Brain microvascular endothelial cell (primary cell): ENCODE measurements around the gene SLC25A17.

Experiments used
- DNase-seq: peaks from one replicate; pipeline ENCODE4 v3.0.0-alpha.2; 2020
- H3K27ac ChIP-seq: fragments of 250-450 bp; sonication (Bioruptor Pico); 2 replicates; pipeline ENCODE4 v1.5.1; 2020; ENCODE audit warnings: mild to moderate bottlenecking, moderate library complexity
- H3K27me3 ChIP-seq: fragments of 250-450 bp; sonication (Bioruptor Pico); replicated peaks from 2 replicates; pipeline ENCODE4 v1.5.1; 2020; ENCODE audit warnings: mild to moderate bottlenecking
- H3K36me3 ChIP-seq: fragments of 250-450 bp; sonication (Bioruptor Pico); replicated peaks from 2 replicates; pipeline ENCODE4 v1.5.1; 2020; ENCODE audit warnings: mild to moderate bottlenecking
- H3K4me3 ChIP-seq: 2 replicates; pipeline ENCODE4 v1.5.1; 2011; ENCODE audit warnings: low read depth, mild to moderate bottlenecking, control low read depth, low read length, moderate library complexity
- in situ Hi-C: cut with HindIII; loops from 2 replicates; pipeline ENCODE4 v1.10.0; 2017; ENCODE audit warnings: low sequenced_read_pairs, low pct_ligation_motif_present
- TF ChIP-seq, protein P1 (sequence below): IDR thresholded peaks from 2 replicates; pipeline ENCODE4 v1.5.1; 2011; ENCODE audit warnings: low read depth, mild to moderate bottlenecking, moderate library complexity, low read length, control low read depth, inconsistent platforms; ENCODE audit errors: missing control alignments

SLC25A17 gene

GRCh38 chr22:40747361-40747760 is 71.8 kb downstream of the SLC25A17 start:
- in situ Hi-C loops, result no loop called here
- DNase-seq, result no peak
- H3K36me3 ChIP-seq, result no peaks in the 10 kb centered on the region
- peaks cover 2% of the 10 kb centered on the region for H3K27me3 ChIP-seq
- TF ChIP-seq, protein P1, sequence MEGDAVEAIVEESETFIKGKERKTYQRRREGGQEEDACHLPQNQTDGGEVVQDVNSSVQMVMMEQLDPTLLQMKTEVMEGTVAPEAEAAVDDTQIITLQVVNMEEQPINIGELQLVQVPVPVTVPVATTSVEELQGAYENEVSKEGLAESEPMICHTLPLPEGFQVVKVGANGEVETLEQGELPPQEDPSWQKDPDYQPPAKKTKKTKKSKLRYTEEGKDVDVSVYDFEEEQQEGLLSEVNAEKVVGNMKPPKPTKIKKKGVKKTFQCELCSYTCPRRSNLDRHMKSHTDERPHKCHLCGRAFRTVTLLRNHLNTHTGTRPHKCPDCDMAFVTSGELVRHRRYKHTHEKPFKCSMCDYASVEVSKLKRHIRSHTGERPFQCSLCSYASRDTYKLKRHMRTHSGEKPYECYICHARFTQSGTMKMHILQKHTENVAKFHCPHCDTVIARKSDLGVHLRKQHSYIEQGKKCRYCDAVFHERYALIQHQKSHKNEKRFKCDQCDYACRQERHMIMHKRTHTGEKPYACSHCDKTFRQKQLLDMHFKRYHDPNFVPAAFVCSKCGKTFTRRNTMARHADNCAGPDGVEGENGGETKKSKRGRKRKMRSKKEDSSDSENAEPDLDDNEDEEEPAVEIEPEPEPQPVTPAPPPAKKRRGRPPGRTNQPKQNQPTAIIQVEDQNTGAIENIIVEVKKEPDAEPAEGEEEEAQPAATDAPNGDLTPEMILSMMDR, result no peak
- H3K27ac ChIP-seq, result no peak overlapping the region
- no peak overlapping the region for H3K4me3 ChIP-seq

- H3K27ac ChIP-seq, result no peak overlapping the region
- H3K4me3 ChIP-seq, result no peak overlapping the region
- DNase-seq, result no peak
- in situ Hi-C loops, result no loop called here
- TF ChIP-seq, protein P1, result no peak
- H3K36me3 ChIP-seq, result no peaks in the 10 kb centered on the region
- peaks cover 2% of the 10 kb centered on the region for H3K27me3 ChIP-seq
Observed at GRCh38 chr22:40746428-40747220, 72.5 kb downstream of the SLC25A17 start.

GRCh38 chr22:40743768-40744167 is 75.4 kb downstream of the SLC25A17 start:
- DNase-seq, result no peak
- TF ChIP-seq, protein P1, result no peak
- in situ Hi-C loops, result no loop called here

GRCh38 chr22:40741116-40741515 is 78.0 kb downstream of the SLC25A17 start:
- DNase-seq, result no peak
- no peak overlapping the region for H3K27ac ChIP-seq
- TF ChIP-seq, protein P1, result no peak
- H3K4me3 ChIP-seq, result no peak overlapping the region
- in situ Hi-C loops, result no loop called here
- H3K36me3 ChIP-seq, result no peaks in the 10 kb centered on the region
- no peaks in the 10 kb centered on the region for H3K27me3 ChIP-seq

More at GRCh38 chr22:40743768-40744167, 75.4 kb downstream of the SLC25A17 start:
- Histone ChIP-seq H3K27me3 (peaks cover 2% of the 10 kb centered on the region), H3K27ac (no peak overlapping the region), H3K36me3 (no peaks in the 10 kb centered on the region), H3K4me3 (no peak overlapping the region)

- no peak for DNase-seq
- Histone ChIP-seq H3K36me3 (no peaks in the 10 kb centered on the region), H3K27ac (no peak overlapping the region), H3K4me3 (no peak overlapping the region), H3K27me3 (no peaks in the 10 kb centered on the region)
- in situ Hi-C loops, result no loop called here
- TF ChIP-seq, protein P1, result no peak
Observed at GRCh38 chr22:40739721-40740120, 79.4 kb downstream of the SLC25A17 start.

GRCh38 chr22:40733919-40734318 is 85.2 kb downstream of the SLC25A17 start:
- H3K27me3 ChIP-seq, result no peaks in the 10 kb centered on the region
- H3K4me3 ChIP-seq, result no peak overlapping the region
- no peak for DNase-seq
- no peak overlapping the region for H3K27ac ChIP-seq
- in situ Hi-C loops, result no loop called here
- H3K36me3 ChIP-seq, result no peaks in the 10 kb centered on the region
- TF ChIP-seq, protein P1, result no peak
